GM21528 (cell line): ENCODE results near the gene TCF12.
"Not testable (repeated sequence)": the region's sequence is repeated elsewhere in the genome, so short reads cannot be mapped to it uniquely, and the experiment has no call there.

Experiments
- ATAC-seq: cut with Tn5 transposase; IDR thresholded peaks from one replicate; pipeline ENCODE4 v1.9.1; 2021; ENCODE audit warnings: mild to moderate bottlenecking, moderate library complexity; ENCODE audit not compliant: unreplicated experiment, low FRiP score

TCF12 gene

GRCh38 chr15:57118013-57118799 is 199.8 kb downstream of the TCF12 start:
- no peak for ATAC-seq

- ATAC-seq: no peak
Measured at GRCh38 chr15:57122080-57122840, 203.8 kb downstream of the TCF12 start.

- no peak for ATAC-seq
Measured at GRCh38 chr15:57124036-57124435, 205.6 kb downstream of the TCF12 start.

GRCh38 chr15:57129064-57129463 is 210.6 kb downstream of the TCF12 start:
- ATAC-seq: no peak

- no peak for ATAC-seq
Measured at GRCh38 chr15:57130956-57131355, 212.5 kb downstream of the TCF12 start.

GRCh38 chr15:57133127-57133968 is 214.9 kb downstream of the TCF12 start:
- ATAC-seq: no peak

GRCh38 chr15:57134071-57134605 is 215.7 kb downstream of the TCF12 start:
- no peak for ATAC-seq

- ATAC-seq: no peak
Measured at GRCh38 chr15:57134851-57135250, 216.4 kb downstream of the TCF12 start.

GRCh38 chr15:57135800-57136199 is 217.4 kb downstream of the TCF12 start:
- no peak for ATAC-seq

- no peak for ATAC-seq
Measured at GRCh38 chr15:57138349-57138788, 219.9 kb downstream of the TCF12 start.

- no peak for ATAC-seq
Measured at GRCh38 chr15:57143511-57144078, 225.2 kb downstream of the TCF12 start.

GRCh38 chr15:57144448-57144847 is 226.0 kb downstream of the TCF12 start:
- no peak for ATAC-seq

GRCh38 chr15:57146506-57147201 is 228.2 kb downstream of the TCF12 start:
- ATAC-seq: no peak

- ATAC-seq: no peak
Measured at GRCh38 chr15:57147621-57148020, 229.2 kb downstream of the TCF12 start.

GRCh38 chr15:57148262-57148661 is 229.8 kb downstream of the TCF12 start:
- ATAC-seq: no peak

GRCh38 chr15:57149196-57149595 is 230.8 kb downstream of the TCF12 start:
- no peak for ATAC-seq

- no peak for ATAC-seq
Measured at GRCh38 chr15:57150066-57150865, 231.8 kb downstream of the TCF12 start.

GRCh38 chr15:57150866-57151203 is 232.4 kb downstream of the TCF12 start:
- ATAC-seq: not testable (repeated sequence)

- no peak for ATAC-seq
Measured at GRCh38 chr15:57152133-57152532, 233.7 kb downstream of the TCF12 start.
